Measurements from ENCODE around the gene OR51V1. TPM values are rescaled to one million over a fixed set of nuclear protein-coding genes. Genes with fewer than 3 reads are reported as not detected.

Gene OR51V1
- polyA plus RNA-seq, 1 donor, result not detected

GRCh38 chr11:5231111-5231510 lies 30.6 kb upstream of the OR51V1 start:
- no peak overlapping the region for H3K27ac ChIP-seq (ENCODE audit: low read length)
- no peaks in the 10 kb centered on the region for H3K36me3 ChIP-seq (ENCODE audit: control insufficient read depth, insufficient read depth, low read length)
- no peaks in the 10 kb centered on the region for H3K27me3 ChIP-seq (ENCODE audit: control insufficient read depth, insufficient read depth, low read length)
- no CpG with 5 or more reads among the region's 2 CpGs for WGBS (ENCODE audit: insufficient coverage, low lambda C conversion rate)
- no peaks in the 10 kb centered on the region for H3K9me3 ChIP-seq (ENCODE audit: control insufficient read depth, low read depth, low read length)
- H3K4me1 ChIP-seq (ENCODE audit: control insufficient read depth, insufficient read depth, low read length), result no peaks in the 10 kb centered on the region
- H3K4me3 ChIP-seq (ENCODE audit: low read length), result no peak overlapping the region
- DNase-seq, result no peak

- no peak for DNase-seq
- no peaks in the 10 kb centered on the region for H3K27me3 ChIP-seq (ENCODE audit: control insufficient read depth, insufficient read depth, low read length)
- H3K27ac ChIP-seq (ENCODE audit: low read length), result no peak overlapping the region
- no peaks in the 10 kb centered on the region for H3K9me3 ChIP-seq (ENCODE audit: control insufficient read depth, low read depth, low read length)
- H3K4me1 ChIP-seq (ENCODE audit: control insufficient read depth, insufficient read depth, low read length), result no peaks in the 10 kb centered on the region
- 89% methylated on average over 1 of the region's 1 CpG for WGBS (ENCODE audit: insufficient coverage, low lambda C conversion rate)
- H3K4me3 ChIP-seq (ENCODE audit: low read length), result no peak overlapping the region
- H3K36me3 ChIP-seq (ENCODE audit: control insufficient read depth, insufficient read depth, low read length), result no peaks in the 10 kb centered on the region
Measured at GRCh38 chr11:5230266-5230665, 29.8 kb upstream of the OR51V1 start.

- WGBS (ENCODE audit: insufficient coverage, low lambda C conversion rate), result 100% methylated on average over 1 of the region's 2 CpGs
- no peaks in the 10 kb centered on the region for H3K9me3 ChIP-seq (ENCODE audit: control insufficient read depth, low read depth, low read length)
- H3K27me3 ChIP-seq (ENCODE audit: control insufficient read depth, insufficient read depth, low read length), result no peaks in the 10 kb centered on the region
- H3K27ac ChIP-seq (ENCODE audit: low read length), result no peak overlapping the region
- no peak overlapping the region for H3K4me3 ChIP-seq (ENCODE audit: low read length)
- no peaks in the 10 kb centered on the region for H3K36me3 ChIP-seq (ENCODE audit: control insufficient read depth, insufficient read depth, low read length)
- H3K4me1 ChIP-seq (ENCODE audit: control insufficient read depth, insufficient read depth, low read length), result no peaks in the 10 kb centered on the region
- DNase-seq, result no peak
Measured at GRCh38 chr11:5229796-5230195, 29.3 kb upstream of the OR51V1 start.

- DNase-seq, result no peak
- Histone ChIP-seq H3K27me3 (ENCODE audit: control insufficient read depth, insufficient read depth, low read length) (no peaks in the 10 kb centered on the region), H3K4me1 (ENCODE audit: control insufficient read depth, insufficient read depth, low read length) (no peaks in the 10 kb centered on the region), H3K27ac (ENCODE audit: low read length) (no peak overlapping the region), H3K4me3 (ENCODE audit: low read length) (no peak overlapping the region), H3K36me3 (ENCODE audit: control insufficient read depth, insufficient read depth, low read length) (no peaks in the 10 kb centered on the region), H3K9me3 (ENCODE audit: control insufficient read depth, low read depth, low read length) (no peaks in the 10 kb centered on the region)
- no CpG with 5 or more reads among the region's 1 CpG for WGBS (ENCODE audit: insufficient coverage, low lambda C conversion rate)
Measured at GRCh38 chr11:5229356-5229755, 28.9 kb upstream of the OR51V1 start.

GRCh38 chr11:5228124-5228523 lies 27.6 kb upstream of the OR51V1 start:
- Histone ChIP-seq H3K9me3 (ENCODE audit: control insufficient read depth, low read depth, low read length) (no peaks in the 10 kb centered on the region), H3K4me1 (ENCODE audit: control insufficient read depth, insufficient read depth, low read length) (no peaks in the 10 kb centered on the region), H3K27ac (ENCODE audit: low read length) (no peak overlapping the region), H3K4me3 (ENCODE audit: low read length) (no peak overlapping the region), H3K27me3 (ENCODE audit: control insufficient read depth, insufficient read depth, low read length) (no peaks in the 10 kb centered on the region), H3K36me3 (ENCODE audit: control insufficient read depth, insufficient read depth, low read length) (no peaks in the 10 kb centered on the region)
- WGBS (ENCODE audit: insufficient coverage, low lambda C conversion rate), result 81% methylated on average over 5 of the region's 5 CpGs
- no peak for DNase-seq

- no peak for DNase-seq
- H3K4me1 ChIP-seq (ENCODE audit: control insufficient read depth, insufficient read depth, low read length), result no peaks in the 10 kb centered on the region
- H3K27me3 ChIP-seq (ENCODE audit: control insufficient read depth, insufficient read depth, low read length), result no peaks in the 10 kb centered on the region
- H3K4me3 ChIP-seq (ENCODE audit: low read length), result no peak overlapping the region
- WGBS (ENCODE audit: insufficient coverage, low lambda C conversion rate), result 60% methylated on average over 1 of the region's 1 CpG
- no peaks in the 10 kb centered on the region for H3K36me3 ChIP-seq (ENCODE audit: control insufficient read depth, insufficient read depth, low read length)
- no peak overlapping the region for H3K27ac ChIP-seq (ENCODE audit: low read length)
- no peaks in the 10 kb centered on the region for H3K9me3 ChIP-seq (ENCODE audit: control insufficient read depth, low read depth, low read length)
Measured at GRCh38 chr11:5227681-5228080, 27.2 kb upstream of the OR51V1 start.

- DNase-seq, result no peak
- Histone ChIP-seq H3K27ac (ENCODE audit: low read length) (no peak within 1 kb of the TSS), H3K27me3 (ENCODE audit: control insufficient read depth, insufficient read depth, low read length) (no peaks in the 10 kb centered on the region), H3K9me3 (ENCODE audit: control insufficient read depth, low read depth, low read length) (no peaks in the 10 kb centered on the region), H3K36me3 (ENCODE audit: control insufficient read depth, insufficient read depth, low read length) (no peaks in the 10 kb centered on the region), H3K4me3 (ENCODE audit: low read length) (no peak within 1 kb of the TSS), H3K4me1 (ENCODE audit: control insufficient read depth, insufficient read depth, low read length) (no peaks in the 10 kb centered on the region)
- 40% methylated on average over 1 of the region's 3 CpGs for WGBS (ENCODE audit: insufficient coverage, low lambda C conversion rate)
Measured at GRCh38 chr11:5226732-5227310, 26.3 kb upstream of the OR51V1 start, which contains the start of gene HBB. Gene HBB, minus strand, starts transcription at chr11:5227071. Its CDS starts 50 bp downstream, at chr11:5227021.

GRCh38 chr11:5225480-5225871 lies 25.0 kb upstream of the OR51V1 start:
- Histone ChIP-seq H3K4me1 (ENCODE audit: control insufficient read depth, insufficient read depth, low read length) (no peaks in the 10 kb centered on the region), H3K27me3 (ENCODE audit: control insufficient read depth, insufficient read depth, low read length) (no peaks in the 10 kb centered on the region), H3K4me3 (ENCODE audit: low read length) (no peak overlapping the region), H3K9me3 (ENCODE audit: control insufficient read depth, low read depth, low read length) (no peaks in the 10 kb centered on the region), H3K36me3 (ENCODE audit: control insufficient read depth, insufficient read depth, low read length) (no peaks in the 10 kb centered on the region), H3K27ac (ENCODE audit: low read length) (no peak overlapping the region)
- WGBS (ENCODE audit: insufficient coverage, low lambda C conversion rate), result no CpG with 5 or more reads among the region's 2 CpGs
- DNase-seq, result no peak

GRCh38 chr11:5224538-5225479 lies 24.3 kb upstream of the OR51V1 start:
- Histone ChIP-seq H3K36me3 (ENCODE audit: control insufficient read depth, insufficient read depth, low read length) (no peaks in the 10 kb centered on the region), H3K27me3 (ENCODE audit: control insufficient read depth, insufficient read depth, low read length) (no peaks in the 10 kb centered on the region), H3K9me3 (ENCODE audit: control insufficient read depth, low read depth, low read length) (no peaks in the 10 kb centered on the region), H3K27ac (ENCODE audit: low read length) (no peak overlapping the region), H3K4me1 (ENCODE audit: control insufficient read depth, insufficient read depth, low read length) (no peaks in the 10 kb centered on the region), H3K4me3 (ENCODE audit: low read length) (no peak overlapping the region)
- no peak for DNase-seq
- WGBS (ENCODE audit: insufficient coverage, low lambda C conversion rate), result no CpG with 5 or more reads among the region's 6 CpGs

- H3K36me3 ChIP-seq (ENCODE audit: control insufficient read depth, insufficient read depth, low read length), result no peaks in the 10 kb centered on the region
- WGBS (ENCODE audit: insufficient coverage, low lambda C conversion rate), result 83% methylated on average over 1 of the region's 1 CpG
- H3K27me3 ChIP-seq (ENCODE audit: control insufficient read depth, insufficient read depth, low read length), result no peaks in the 10 kb centered on the region
- H3K9me3 ChIP-seq (ENCODE audit: control insufficient read depth, low read depth, low read length), result no peaks in the 10 kb centered on the region
- no peak overlapping the region for H3K4me3 ChIP-seq (ENCODE audit: low read length)
- H3K4me1 ChIP-seq (ENCODE audit: control insufficient read depth, insufficient read depth, low read length), result no peaks in the 10 kb centered on the region
- no peak overlapping the region for H3K27ac ChIP-seq (ENCODE audit: low read length)
- no peak for DNase-seq
Measured at GRCh38 chr11:5223686-5224085, 23.2 kb upstream of the OR51V1 start.
